SK-N-SH treated with all-trans-retinoic acid at 6 μM for 48 hours (cell line): ENCODE measurements around the gene SCAPER.

Experiments
- ATAC-seq: fragments of 200-7000 bp; cut with Tn5 transposase; 3 replicates; pipeline ENCODE4 v1.9.1; 2020; ENCODE audit warnings: mild to moderate bottlenecking, moderate library complexity
- ARNTL ChIP-seq: fragments of 450-650 bp; formaldehyde crosslinking; IDR thresholded peaks from 2 replicates; pipeline ENCODE4 v1.5.0; 2020; ENCODE audit warnings: low read depth, mild to moderate bottlenecking, moderate library complexity, borderline replicate concordance
- BACH2 ChIP-seq: fragments of 250-450 bp; sonication (Bioruptor Pico); IDR thresholded peaks from 2 replicates; pipeline ENCODE4 v1.9.0; 2021; ENCODE audit warnings: mild to moderate bottlenecking, borderline replicate concordance
- CREB5 ChIP-seq: fragments of 250-450 bp; sonication (Bioruptor Pico); IDR thresholded peaks from 2 replicates; pipeline ENCODE4 v1.5.1; 2020; ENCODE audit warnings: low read depth, mild to moderate bottlenecking, moderate library complexity
- CSDC2 ChIP-seq: fragments of 250-450 bp; sonication (Bioruptor Pico); IDR thresholded peaks from 2 replicates; pipeline ENCODE4 v1.5.0; 2020; ENCODE audit warnings: mild to moderate bottlenecking, moderate library complexity
- CSRNP3 ChIP-seq: fragments of 250-450 bp; sonication (Bioruptor Pico); IDR thresholded peaks from 2 replicates; pipeline ENCODE4 v1.5.1; 2021; ENCODE audit warnings: mild to moderate bottlenecking, moderate library complexity
- GLIS3 ChIP-seq: fragments of 250-450 bp; sonication (Bioruptor Pico); IDR thresholded peaks from 2 replicates; pipeline ENCODE4 v1.5.0; 2020; ENCODE audit warnings: mild to moderate bottlenecking, moderate library complexity
- PPARA ChIP-seq: fragments of 250-450 bp; sonication (Bioruptor Pico); IDR thresholded peaks from 2 replicates; pipeline ENCODE4 v1.5.0; 2020; ENCODE audit warnings: mild to moderate bottlenecking, borderline replicate concordance
- RARB ChIP-seq: fragments of 250-450 bp; sonication (Bioruptor Pico); IDR thresholded peaks from 2 replicates; pipeline ENCODE4 v1.8.0; 2021; ENCODE audit warnings: mild to moderate bottlenecking, moderate library complexity
- SNAI2 ChIP-seq: fragments of 250-450 bp; sonication (Bioruptor Pico); IDR thresholded peaks from 2 replicates; pipeline ENCODE4 v1.5.0; 2020; ENCODE audit warnings: mild to moderate bottlenecking, moderate library complexity
- TOX ChIP-seq: fragments of 250-450 bp; sonication (Bioruptor Pico); IDR thresholded peaks from 2 replicates; pipeline ENCODE4 v1.8.0; 2021; ENCODE audit warnings: mild to moderate bottlenecking, moderate library complexity, borderline replicate concordance
- TSHZ2 ChIP-seq: fragments of 250-450 bp; sonication (Bioruptor Pico); IDR thresholded peaks from 2 replicates; pipeline ENCODE4 v1.5.0; 2020; ENCODE audit warnings: mild to moderate bottlenecking, moderate library complexity
- ZC3H10 ChIP-seq: fragments of 250-450 bp; sonication (Bioruptor Pico); IDR thresholded peaks from 2 replicates; pipeline ENCODE4 v1.5.1; 2021; ENCODE audit warnings: mild to moderate bottlenecking, moderate library complexity
- ZFP3 ChIP-seq: fragments of 250-450 bp; sonication (Bioruptor Pico); IDR thresholded peaks from 2 replicates; pipeline ENCODE4 v1.5.0; 2020; ENCODE audit warnings: mild to moderate bottlenecking, moderate library complexity
- ZFP30 ChIP-seq: fragments of 450-650 bp; formaldehyde crosslinking; IDR thresholded peaks from 2 replicates; pipeline ENCODE4 v1.5.0; 2022; ENCODE audit warnings: mild to moderate bottlenecking, moderate library complexity
- ZNF565 ChIP-seq: fragments of 450-650 bp; formaldehyde crosslinking; conservative IDR thresholded peaks from 2 replicates; pipeline ENCODE4 v1.5.0; 2020; ENCODE audit warnings: low read depth, mild to moderate bottlenecking, moderate library complexity
- ZNF8 ChIP-seq: fragments of 450-650 bp; formaldehyde crosslinking; IDR thresholded peaks from 2 replicates; pipeline ENCODE4 v1.5.0; 2020; ENCODE audit warnings: mild to moderate bottlenecking, moderate library complexity
- TF ChIP-seq, protein P1 (sequence below): fragments of 250-450 bp; sonication (Bioruptor Pico); IDR thresholded peaks from 2 replicates; pipeline ENCODE4 v1.8.0; 2020; ENCODE audit warnings: mild to moderate bottlenecking, moderate library complexity, borderline replicate concordance
- TF ChIP-seq, protein P2 (sequence below): fragments of 250-450 bp; sonication (Bioruptor Pico); IDR thresholded peaks from 2 replicates; pipeline ENCODE4 v1.8.0; 2021; ENCODE audit warnings: low read depth, mild to moderate bottlenecking, moderate library complexity, borderline replicate concordance

Gene SCAPER

DNA sequence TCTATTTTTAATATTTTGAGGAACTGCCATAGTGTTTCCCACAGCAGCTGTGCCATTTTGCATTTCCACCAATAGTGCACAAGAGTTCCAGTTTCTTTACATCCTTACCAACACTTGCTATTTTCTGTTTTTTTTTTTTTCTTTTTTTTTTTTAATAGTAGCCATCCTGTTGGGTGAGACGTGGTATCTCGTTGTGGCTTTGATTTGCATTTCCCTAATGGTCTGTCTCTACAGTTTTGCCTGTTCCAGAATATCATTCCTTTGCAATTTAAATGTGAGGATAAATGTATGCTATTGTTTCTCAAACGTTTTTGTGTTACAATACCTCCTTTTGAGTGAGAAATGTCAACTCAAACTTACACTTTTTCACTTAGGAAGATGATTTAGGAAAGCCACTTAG, 48.8 kb upstream of the SCAPER start (continued):
- no peak for TF ChIP-seq TSHZ2
- no peak for TF ChIP-seq ZNF8
- no peak for TF ChIP-seq ZC3H10 (CRISPR knock-in tag)

GRCh38 chr15:76951220-76951619, 46.1 kb upstream of the SCAPER start:
- TF ChIP-seq TOX (CRISPR knock-in tag), result no peak
- TF ChIP-seq CSDC2, result no peak
- TF ChIP-seq PPARA (CRISPR knock-in tag), result no peak
- TF ChIP-seq TSHZ2, result no peak
- TF ChIP-seq BACH2 (CRISPR knock-in tag), result no peak
- no peak for TF ChIP-seq SNAI2 (CRISPR knock-in tag)
- TF ChIP-seq CREB5 (CRISPR knock-in tag), result no peak
- TF ChIP-seq, protein P1, sequence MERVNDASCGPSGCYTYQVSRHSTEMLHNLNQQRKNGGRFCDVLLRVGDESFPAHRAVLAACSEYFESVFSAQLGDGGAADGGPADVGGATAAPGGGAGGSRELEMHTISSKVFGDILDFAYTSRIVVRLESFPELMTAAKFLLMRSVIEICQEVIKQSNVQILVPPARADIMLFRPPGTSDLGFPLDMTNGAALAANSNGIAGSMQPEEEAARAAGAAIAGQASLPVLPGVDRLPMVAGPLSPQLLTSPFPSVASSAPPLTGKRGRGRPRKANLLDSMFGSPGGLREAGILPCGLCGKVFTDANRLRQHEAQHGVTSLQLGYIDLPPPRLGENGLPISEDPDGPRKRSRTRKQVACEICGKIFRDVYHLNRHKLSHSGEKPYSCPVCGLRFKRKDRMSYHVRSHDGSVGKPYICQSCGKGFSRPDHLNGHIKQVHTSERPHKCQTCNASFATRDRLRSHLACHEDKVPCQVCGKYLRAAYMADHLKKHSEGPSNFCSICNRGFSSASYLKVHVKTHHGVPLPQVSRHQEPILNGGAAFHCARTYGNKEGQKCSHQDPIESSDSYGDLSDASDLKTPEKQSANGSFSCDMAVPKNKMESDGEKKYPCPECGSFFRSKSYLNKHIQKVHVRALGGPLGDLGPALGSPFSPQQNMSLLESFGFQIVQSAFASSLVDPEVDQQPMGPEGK (CRISPR knock-in tag), result no peak
- no peak for TF ChIP-seq RARB (CRISPR knock-in tag)
- no peak for ATAC-seq

DNA sequence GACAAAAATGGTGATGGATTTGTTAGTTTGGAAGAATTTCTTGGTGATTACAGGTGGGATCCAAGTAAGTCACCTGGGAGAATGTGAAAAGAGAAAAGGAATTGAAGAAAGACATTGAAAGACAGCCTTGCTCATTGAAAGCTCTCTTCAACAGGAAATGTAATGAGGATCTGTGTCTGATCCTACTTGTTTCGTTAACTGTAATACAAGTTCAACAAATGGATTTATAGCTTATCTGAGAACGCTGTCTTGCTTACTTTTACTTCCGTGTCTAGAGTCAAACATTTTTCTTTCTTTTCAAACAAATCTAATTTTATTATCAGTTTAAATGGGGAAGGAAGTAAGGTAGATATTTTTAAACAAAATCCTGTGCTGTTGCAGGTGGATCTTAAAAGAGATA, 42.3 kb upstream of the SCAPER start:
- ATAC-seq, result no peak
- no peak for TF ChIP-seq CSRNP3
- TF ChIP-seq ZFP3 (CRISPR knock-in tag), result no peak
- no peak for TF ChIP-seq GLIS3
- no peak for TF ChIP-seq BACH2 (CRISPR knock-in tag)
- no peak for TF ChIP-seq ARNTL (CRISPR knock-in tag)
- no peak for TF ChIP-seq RARB (CRISPR knock-in tag)
- TF ChIP-seq SNAI2 (CRISPR knock-in tag), result no peak
- TF ChIP-seq, protein P2, sequence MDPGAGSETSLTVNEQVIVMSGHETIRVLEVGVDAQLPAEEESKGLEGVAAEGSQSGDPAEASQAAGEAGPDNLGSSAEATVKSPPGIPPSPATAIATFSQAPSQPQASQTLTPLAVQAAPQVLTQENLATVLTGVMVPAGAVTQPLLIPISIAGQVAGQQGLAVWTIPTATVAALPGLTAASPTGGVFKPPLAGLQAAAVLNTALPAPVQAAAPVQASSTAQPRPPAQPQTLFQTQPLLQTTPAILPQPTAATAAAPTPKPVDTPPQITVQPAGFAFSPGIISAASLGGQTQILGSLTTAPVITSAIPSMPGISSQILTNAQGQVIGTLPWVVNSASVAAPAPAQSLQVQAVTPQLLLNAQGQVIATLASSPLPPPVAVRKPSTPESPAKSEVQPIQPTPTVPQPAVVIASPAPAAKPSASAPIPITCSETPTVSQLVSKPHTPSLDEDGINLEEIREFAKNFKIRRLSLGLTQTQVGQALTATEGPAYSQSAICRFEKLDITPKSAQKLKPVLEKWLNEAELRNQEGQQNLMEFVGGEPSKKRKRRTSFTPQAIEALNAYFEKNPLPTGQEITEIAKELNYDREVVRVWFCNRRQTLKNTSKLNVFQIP (CRISPR knock-in tag), result no peak
- no peak for TF ChIP-seq ZNF565
- TF ChIP-seq, protein P1 (CRISPR knock-in tag), result no peak
- TF ChIP-seq TOX (CRISPR knock-in tag), result no peak
- TF ChIP-seq PPARA (CRISPR knock-in tag), result no peak
- TF ChIP-seq CSDC2, result no peak
- TF ChIP-seq ZFP30 (CRISPR knock-in tag), result no peak
- TF ChIP-seq TSHZ2, result no peak
- TF ChIP-seq ZNF8, result no peak
